GM18519 (cell line): ENCODE data around the gene MAP4K2.

Source experiments
- ATAC-seq: cut with Tn5 transposase; IDR thresholded peaks from one replicate; pipeline ENCODE4 v1.9.1; 2021; ENCODE audit warnings: mild to moderate bottlenecking, moderate library complexity; ENCODE audit not compliant: unreplicated experiment, low FRiP score

Gene MAP4K2

DNA sequence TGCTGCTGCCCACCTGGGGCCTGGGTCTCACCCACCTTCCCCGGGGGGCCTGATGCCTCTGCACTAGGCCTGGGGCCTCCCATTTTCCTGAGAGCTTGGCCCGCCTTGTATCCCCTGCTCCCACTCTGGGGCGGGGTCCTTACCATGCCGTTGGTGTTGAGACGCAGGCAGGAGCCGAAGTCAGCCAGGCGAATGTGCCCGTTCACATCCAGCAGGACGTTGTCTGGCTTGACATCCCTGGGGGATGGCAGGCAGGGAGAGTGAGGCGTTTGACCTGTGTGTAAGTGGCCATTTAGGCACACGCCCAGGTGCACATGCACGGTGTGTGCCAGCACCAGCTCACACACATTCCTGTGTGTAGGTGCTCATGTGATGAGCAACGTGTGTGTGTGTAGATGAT lies 36.3 kb upstream of the MAP4K2 start:
- no peak for ATAC-seq

DNA sequence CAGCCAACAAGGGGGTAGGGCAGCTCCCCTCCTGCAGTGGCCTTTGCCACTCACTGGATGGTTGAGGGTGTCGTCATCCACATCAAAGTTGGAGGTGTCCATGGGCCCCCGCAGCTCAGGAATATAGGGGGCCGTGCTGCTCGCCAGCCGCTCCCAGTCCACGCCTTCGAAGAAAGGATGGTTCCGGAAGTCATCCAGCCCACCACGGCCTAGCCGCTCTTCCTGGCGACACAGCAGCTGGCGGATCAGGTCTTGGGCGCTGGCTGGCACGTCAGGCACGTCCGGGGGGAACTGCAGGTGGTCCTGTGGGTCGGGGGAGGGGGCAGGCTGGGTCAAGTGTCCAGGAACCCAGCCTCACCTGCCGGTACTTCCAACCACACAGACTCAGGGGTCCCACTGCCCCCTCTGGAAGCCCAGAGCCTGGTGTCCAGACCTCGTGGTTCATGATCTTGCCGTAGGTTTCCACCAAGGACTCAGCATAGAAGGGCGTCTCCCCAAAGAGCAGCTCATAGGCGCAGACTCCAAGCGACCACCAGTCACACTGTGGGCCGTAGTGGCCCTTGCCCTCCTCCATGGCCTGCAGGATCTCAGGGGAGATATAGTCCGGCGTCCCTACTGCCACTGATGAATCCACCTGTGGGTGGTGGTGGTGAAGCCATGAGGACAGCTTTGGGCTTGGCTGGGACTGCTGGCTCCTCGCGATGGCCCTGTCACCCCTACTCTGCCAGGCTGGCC lies 35.8 kb upstream of the MAP4K2 start:
- no peak for ATAC-seq

DNA sequence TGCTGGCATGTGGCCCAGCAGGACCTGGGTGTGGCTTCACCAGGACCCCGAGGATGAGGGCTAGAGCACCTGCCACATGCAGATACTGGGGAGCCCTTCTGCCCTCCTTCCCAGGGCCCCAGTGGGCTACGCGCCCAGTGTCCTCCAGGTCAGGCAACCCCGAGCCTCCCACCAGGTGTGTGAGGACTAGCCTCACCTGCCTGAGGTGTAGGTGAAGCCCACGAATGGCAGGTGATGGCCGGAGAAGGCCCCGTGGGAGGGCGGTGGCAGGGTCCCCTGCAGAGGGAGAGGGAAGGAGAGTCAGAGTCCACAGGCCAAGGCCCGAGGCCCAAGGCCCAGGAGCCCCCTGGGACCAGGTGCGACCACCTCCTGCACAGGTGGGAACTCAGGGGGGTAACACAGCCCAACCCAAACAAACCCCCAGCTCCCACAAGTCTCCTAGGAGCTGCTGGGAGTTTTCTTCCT lies 34.9 kb upstream of the MAP4K2 start:
- ATAC-seq, result no peak

DNA sequence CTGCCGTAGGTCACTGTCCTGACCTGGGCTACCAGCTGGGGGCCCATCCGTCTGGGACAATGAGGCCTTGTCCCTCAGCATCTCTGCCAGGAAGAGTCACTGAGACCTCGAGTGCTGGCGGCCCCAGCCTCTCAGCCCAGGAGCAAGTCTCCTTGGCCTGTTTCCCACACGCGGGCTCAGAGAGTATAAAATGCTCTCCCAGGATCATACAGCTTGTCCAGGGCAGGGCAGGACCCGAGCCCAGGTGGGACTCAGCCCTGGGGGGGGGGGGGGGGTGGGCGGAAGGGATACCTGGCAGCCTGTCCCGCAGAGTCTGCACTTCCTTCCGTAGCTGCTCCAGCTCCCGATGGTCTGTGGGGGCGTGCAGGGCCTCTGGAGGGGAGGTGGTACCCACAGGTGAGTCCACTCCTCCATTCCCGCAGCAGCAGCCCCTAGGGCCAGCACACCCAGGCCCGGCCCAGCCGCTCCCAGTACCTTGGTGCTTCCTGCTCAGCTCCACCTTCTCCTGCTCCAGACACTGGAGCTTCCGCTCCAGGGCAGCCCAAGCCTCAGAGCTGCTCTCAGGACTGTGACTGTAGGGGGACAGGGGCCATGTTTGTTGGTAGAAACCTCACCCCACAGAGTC lies 33.5 kb upstream of the MAP4K2 start:
- ATAC-seq, result no peak

DNA sequence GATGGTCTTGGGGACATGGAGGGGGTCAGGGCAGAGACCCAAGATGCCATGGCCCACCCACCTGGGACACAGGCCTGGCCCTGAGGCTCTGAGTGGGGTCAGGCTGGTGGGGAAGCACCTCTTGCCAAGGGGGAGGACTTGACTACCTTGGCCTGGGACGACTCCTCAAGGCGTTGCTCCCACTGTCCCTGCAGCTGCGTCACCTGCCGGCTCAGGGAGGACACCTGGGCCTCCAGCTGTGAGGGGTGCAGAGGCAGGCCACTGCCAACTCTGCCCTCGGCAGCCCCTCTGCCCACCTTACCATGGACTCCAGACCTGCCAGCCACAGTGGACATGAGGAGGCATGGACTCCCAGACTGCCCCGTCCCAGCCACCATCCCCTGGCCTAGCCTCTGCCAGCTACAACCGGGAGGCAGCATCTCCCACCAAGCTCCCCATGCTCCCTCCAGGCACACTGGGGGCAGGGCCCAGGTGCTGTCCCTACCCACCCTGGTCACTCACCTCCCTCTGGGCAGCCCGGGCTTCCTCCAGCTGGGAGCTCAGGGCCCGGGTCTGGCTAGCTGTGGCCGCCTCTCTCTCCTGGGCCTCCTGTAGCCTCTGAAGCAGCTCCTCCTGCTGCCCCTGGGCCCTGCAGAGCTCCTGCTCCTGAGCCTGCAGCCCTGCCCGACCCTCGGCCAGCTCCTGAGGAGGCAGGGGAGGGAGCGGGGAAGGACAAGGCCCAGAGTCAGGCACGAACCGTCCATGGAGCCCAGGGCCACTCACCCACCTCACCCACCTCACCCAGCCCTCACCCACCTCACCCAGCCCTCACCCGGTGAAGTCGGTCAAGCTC lies 32.8 kb upstream of the MAP4K2 start:
- ATAC-seq, result no peak

DNA sequence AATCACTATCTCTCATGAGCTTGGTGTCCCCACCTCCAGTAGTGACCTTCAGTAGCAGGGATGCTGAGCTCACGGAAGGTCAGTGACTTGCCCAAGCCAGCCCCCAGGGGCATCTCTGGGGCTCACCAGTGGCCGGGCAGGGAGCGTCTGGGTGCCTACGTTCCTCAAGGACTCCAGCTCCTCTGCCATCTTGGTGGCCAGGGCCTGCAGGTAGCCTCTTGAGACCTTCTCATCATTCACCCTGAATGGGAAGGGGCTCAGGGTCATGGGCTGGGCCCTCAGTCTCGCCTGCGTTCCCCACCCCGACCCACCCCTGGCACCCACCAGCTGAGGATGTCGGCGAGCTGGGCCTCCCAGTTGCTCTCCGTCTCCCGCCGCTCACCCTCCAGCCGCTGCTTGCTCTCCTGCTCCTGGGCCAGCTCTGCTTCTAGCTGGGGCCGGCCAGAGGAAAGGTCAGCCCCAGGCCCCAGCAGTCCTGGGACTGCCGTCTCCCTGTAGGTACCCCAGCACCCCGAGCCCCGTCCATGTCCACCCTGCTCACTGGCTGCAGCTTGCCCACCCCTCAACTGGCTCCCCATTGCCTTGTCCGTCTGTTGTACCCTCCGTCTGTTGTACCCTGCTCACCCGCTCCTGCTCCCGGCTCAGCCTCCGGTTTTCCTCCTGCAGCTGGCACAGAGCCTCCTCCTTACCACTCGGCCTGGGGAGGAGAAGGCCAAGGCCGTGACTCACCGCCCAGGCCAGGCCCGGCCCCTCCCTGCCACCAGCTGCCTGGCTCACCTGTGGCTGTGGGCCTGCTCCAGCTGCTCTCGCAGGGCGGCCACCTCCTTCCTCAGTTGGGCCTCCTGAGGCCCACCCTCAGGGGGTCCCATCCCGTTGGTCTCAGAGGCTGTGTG lies 32.0 kb upstream of the MAP4K2 start:
- ATAC-seq, result no peak

DNA sequence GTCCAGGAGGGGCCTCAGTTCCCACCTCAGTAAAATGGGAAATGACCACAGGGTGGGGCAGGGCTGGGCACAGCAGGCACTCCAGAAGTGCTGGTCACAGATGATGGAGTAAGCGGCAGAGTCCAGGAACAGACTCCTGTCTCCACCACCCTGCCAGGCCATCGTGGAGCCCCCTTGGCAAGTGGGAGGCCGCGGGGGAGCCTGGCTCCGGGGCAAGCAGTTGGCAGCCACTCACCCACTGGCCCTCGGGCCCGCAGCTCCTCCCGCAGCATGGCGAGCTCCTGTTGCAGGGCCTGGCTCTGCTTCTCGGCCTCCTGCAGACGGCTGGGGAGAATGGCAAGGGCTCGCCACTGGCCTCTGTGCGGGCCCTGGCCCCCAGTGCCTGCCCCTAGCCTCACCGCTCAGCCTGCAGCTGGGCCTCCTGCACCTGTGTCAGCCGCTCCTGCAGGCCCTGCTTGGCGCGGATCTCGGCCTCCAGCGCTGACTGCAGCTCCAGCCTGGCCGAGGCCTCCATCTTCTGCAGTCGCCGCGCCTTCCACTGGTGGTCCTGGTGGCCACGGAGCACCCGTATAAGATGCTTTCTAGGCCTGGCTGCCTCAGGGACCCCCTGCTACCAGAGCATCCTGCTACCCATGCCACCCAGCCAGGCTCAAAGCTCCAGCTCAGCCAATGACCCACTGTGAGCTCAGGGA lies 31.2 kb upstream of the MAP4K2 start:
- ATAC-seq, result no peak

DNA sequence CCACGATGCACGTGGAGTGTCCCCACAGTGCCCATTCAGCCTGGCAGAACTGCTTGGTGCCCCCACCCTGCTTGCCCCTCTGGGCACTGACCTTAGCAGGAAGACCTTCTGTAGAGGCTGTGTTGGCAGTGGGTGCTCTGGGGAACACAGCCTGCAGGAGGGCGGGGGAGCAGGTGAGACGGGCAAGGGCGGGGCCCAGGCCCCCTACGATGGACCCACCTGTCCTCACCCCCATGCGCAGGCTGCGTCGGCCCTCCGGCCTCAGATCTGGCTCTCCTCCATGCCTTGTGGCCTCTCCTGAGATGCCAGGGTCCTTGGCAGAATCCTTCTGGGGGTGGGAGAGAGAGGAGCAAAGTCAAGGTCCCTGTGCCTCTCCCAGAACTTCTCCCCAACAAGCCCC lies 30.5 kb upstream of the MAP4K2 start:
- no peak for ATAC-seq

DNA sequence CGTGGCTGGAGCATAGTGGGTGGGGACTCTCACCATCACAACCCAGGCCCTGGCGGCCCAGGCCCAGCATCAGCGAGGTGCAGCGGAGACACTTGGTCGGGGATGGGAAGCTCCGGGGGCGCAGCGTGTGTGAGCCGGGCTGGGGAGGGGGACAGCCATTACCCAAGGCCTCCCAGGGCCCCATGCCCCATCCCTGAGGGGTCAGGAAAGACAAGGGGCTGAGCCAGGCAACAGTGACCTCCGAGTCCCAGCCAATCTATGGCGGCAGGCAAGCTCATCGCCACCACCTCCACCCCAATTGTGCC lies 30.1 kb upstream of the MAP4K2 start:
- no peak for ATAC-seq

DNA sequence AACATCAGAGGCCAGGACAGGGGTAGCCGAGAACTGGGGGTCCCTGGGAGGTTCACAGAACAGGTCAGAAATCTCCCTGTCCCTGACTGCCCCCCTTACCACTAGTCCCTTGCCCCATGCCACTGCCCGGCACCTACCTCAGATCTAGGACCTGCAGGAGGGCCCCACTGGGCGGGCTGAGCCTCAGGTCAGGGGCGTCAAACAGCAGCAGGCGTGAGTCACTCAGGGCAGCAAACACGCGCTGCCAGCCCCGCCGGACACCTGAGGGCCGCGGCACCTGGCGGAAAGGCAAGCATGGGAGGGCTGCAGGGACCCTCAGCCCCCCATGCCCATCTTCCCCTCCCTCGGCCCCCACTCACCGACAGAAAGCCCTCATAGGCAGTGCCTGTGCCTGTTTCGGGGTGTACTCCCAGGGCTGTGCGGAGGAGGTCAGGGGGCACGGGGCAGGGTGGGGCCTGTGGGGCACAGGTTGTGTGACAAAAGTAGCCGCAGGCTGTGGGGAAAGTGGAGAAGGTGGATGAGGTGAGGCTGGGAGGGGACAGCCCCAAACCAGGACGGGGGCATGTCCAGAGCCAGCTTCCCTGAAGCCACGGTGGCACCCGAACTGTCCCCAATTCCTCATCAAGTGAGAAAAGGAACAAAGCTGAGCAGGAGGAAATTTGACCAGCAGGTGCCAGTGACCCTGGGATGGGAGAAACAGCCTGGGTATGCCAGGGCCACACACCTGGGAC lies 29.6 kb upstream of the MAP4K2 start:
- no peak for ATAC-seq

DNA sequence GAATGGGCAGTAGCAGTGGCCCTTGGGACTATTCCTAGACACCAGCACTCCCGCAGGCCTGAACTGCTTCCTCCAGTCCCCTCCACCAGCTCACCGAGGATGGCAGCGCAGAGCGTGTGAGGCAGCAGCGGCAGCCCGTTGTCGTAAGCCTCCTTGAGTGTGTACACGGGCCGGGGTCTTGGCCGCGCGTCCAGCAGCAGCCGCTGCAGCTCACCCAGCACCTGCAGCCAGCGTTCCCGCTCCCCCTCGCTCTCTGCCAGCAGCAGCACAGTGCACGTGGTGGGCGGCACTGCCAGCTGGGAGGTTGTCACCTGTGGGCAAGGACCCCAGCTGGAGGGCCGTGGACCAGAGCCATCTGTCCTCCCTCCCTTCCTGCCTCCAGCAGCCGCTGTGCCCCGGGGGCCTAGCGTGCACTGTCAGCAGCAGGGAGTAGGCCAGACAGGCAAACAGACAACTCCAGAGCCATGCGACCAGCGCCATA lies 28.4 kb upstream of the MAP4K2 start:
- no peak for ATAC-seq

DNA sequence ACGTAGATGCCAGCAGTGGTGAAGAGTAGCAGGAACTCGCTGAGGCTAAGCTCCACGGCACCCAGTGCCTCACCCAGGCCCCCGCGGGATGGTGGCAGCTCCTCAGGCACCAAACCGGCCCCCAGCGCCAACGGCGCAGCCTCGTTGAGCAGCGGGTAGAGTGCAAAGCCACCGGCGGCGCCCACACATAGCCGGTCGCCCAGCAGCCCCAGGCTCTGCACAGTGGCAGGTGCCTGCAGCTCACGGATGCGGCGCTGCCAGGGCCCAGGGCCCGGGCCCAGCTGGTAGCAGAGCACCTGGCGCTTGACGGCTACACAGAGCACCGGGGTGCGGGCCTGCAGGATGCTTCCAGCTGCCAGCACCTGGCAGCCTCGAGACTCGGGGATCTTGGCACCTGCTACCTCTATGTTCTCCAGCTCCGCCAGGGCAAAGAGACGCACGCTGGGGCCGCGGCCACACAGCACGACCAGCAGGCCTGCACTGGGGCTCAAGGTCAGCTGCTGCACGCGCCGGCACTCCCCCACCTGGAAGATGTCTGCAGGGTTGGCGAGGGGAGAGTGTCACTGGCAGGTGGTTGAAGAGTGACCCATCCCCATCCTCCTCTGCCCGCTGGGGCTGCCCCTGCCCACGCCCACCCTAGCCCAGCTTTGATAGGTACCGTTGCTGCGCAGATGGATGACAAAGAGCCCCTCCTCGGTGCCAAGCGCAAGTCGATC lies 26.7 kb upstream of the MAP4K2 start:
- ATAC-seq, result no peak

DNA sequence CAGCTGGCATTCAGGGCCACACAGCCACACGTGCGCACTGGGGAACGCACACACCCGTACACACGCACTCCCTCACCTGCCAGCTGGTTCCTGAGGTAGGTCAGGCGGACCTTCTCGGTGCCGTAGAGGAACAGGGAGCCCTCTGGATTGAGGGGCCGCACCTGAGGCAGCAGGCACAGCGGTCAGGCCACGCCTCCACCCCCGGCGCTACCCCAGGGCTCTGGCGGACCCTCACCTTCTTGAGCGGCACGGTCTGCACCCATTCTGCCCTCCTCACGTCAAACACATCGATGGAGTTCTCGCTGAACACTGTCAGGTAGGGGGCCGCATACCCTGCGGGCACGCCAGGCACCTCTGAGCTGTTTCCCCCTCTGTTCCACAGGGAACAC lies 24.4 kb upstream of the MAP4K2 start:
- no peak for ATAC-seq

DNA sequence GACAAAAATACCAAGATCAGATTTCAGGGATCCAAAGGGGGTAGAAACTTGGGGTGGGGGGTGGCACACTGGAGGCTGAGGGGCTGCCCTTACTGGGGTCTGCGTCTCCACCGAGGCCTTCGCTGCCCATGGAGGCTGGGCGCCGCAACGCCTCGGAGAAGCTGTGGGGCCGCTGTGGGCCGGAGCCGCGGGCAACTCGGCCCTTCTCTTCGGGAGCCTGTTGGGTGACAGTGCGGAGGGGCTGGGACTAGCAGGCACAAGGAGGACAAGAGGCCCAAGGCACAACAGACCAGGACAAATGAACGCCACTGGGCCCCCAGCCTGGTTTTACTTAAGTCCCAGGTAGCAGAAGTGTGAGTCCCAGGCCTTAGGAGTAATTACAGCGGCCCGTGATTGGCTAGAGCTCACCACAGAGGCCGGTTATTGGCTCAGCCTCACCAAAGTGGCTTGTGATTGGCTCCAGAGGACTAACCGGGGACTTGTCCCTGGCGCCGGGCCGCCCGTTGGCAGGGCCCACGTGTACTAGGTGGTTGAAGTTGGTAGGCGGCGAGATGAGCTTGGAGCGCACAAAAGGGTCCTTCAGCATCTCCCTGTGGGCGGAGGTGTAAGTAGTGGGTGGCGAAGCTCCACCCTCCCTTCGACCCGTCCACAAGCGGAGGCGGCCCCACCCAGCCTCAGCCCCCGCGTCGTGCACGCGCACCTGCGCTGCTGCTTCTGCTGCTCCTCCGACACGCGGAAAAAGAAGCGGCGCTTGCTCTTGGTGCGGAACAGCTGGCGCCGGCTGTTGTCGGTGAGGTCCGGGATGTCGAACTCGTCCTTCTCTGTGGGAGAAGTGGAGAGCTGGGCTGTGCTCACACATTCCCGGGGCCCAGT lies 23.8 kb upstream of the MAP4K2 start:
- ATAC-seq, result no peak

DNA sequence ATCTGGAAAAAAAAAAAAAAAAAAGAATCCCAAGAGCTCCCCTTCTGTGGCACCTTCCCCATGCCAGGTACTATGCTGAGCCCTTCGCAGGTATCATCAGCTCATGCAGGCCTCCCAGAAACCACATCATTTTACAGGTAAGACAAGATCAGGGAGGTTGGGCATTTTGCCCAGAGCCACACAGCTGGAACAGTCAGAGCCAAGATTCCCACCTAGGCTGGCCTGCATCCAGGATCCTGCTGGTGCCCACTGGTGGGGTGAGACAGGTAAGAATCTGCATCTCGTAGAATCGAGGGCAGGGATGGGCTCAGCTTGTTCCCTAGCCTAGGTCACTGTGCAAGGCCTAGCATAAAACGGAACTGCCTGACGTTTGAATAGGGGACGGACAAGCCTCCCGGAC lies 23.0 kb upstream of the MAP4K2 start:
- no peak for ATAC-seq

DNA sequence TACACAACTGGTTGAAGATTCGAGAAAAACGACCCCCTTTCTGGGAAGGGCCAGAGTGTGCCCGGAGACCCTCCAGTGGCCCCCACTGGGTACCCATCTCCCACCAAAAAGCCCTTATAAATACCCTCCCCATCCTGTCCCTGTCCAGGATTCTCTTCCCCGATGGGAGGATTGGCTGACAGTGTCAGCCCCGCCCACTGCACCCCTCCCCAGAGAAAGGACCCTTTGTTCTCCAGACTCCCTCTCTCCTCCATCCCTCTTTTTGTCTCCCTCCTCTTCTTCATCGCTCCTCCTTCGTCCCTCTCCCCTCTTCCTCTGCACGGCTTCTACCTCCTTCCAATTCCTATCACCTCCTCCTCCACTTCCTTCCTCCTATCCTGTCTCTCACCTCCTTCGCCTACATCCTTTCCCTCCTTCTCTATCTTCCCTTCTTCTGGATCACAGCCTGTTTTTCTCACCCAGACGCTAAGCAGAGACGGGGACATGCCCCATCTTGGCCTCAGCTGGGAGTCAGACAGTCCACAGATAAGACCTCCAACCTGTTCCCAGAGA lies 20.6 kb upstream of the MAP4K2 start:
- no peak for ATAC-seq

DNA sequence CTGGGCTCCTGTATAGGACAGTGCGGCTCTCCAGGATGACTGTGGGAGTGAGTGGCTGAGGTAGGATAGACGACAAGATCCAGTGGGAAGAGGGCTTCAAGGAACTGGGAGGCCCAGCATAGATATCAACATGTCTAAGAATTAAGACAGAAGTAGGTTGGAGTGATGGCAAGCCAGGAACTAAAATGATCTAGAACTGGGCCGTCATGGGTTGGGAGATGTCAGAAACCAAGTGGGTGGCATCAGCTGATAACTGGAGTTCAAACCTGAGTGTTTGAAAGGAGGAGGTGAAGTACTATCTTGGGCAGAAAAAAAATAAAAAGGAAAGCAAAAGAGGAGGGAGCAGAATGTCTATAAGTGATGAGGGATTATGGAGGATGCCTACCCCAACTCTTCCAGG lies 14.5 kb upstream of the MAP4K2 start:
- ATAC-seq, result no peak
